ENCODE results near the gene RASSF7. TPM values are rescaled to one million over a fixed set of nuclear protein-coding genes. Genes with fewer than 3 reads are reported as not detected.
"Not testable (repeated sequence)": the region's sequence is repeated elsewhere in the genome, so short reads cannot be mapped to it uniquely, and the experiment has no call there.

The RASSF7 gene
- total and polyA plus RNA-seq, 10 of the 15 experiments (the other 5 are each of a cell fraction or from before 2014, with no cell fraction given) = 0.39 to 29.7 (median 13.2) TPM

DNA sequence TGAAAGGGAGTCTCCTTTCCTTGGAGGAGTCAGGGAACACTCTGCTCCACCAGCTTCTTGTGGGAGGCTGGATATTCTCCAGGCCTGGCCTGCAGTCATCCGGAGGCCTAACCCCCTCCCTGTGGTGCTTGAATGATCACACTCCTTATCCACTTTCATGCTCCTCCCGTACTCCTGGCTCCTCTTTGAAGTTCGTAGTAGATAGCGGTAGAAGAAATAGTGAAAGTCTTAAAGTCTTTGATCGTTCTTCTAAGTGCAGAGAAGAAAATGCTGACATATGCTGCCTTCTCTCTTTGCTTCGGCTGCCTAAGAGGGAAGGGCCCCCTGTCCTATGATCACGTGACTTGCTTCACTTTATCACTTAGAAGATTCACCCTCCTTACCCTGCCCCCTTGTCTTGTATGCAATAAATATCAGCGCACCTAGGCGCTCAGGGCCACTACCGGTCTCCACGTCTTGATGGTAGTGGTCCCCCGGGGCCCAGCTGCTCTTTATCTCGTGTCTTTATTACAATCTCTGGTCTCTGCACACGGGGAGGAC, 13.3 kb downstream of the RASSF7 start:
- FAIRE-seq; H3K9me3 ChIP-seq (replicated peaks; ENCODE audit: control insufficient read depth, insufficient read depth, low read length); H2AFZ ChIP-seq (ENCODE audit: control insufficient read depth, low read depth, low read length); SMC1A ChIA-PET (ENCODE audit: uncharacterized antibody, unreplicated experiment); H3K4me2 ChIP-seq (ENCODE audit: control insufficient read depth, insufficient read depth); BruUV-seq (replicated peaks); H3K4me3 ChIP-seq; ATAC-seq; CTCF ChIA-PET; RAD21 ChIA-PET (ENCODE audit: unreplicated experiment); H3K36me3 ChIP-seq (ENCODE audit: control insufficient read depth in 2 of 2, insufficient read depth in 2 of 2, low read length in 1 of 2); in situ Hi-C loops (cut with MboI); POLR2A ChIA-PET; intact Hi-C loops (cut with micrococcal nuclease; ENCODE audit: unreplicated experiment); H3K27me3 ChIP-seq (replicated peaks in 1 of 2; ENCODE audit: control insufficient read depth in 2 of 2, insufficient read depth in 2 of 2, low read length in 1 of 2); H3K27ac ChIP-seq (ENCODE audit: control insufficient read depth, insufficient read depth); DNase-seq (ENCODE audit: low read depth, low spot score); H3K9ac ChIP-seq (ENCODE audit: control insufficient read depth, insufficient read depth, low read length): not testable (repeated sequence)
- H3K79me2 ChIP-seq (ENCODE audit: control insufficient read depth, insufficient read depth, low read length) = peaks cover 28% of the 10 kb centered on the region
- peak; percentile 92 for TF ChIP-seq RAD51 (IDR thresholded peaks at IDR 0.05)
- peak in 1 of 2 experiments; percentile 56; a peak in 2 of 4 replicates for TF ChIP-seq BHLHE40 (IDR thresholded peaks at IDR 0.05; ENCODE audit: borderline replicate concordance in 1 of 2, low read depth in 2 of 2, low read length in 1 of 2)
- peaks cover 23% of the 10 kb centered on the region for H3K4me1 ChIP-seq (ENCODE audit: control insufficient read depth, insufficient read depth, low read length)
- WGBS (ENCODE audit: insufficient coverage, insufficient replicate concordance, low lambda C conversion rate, missing lambda C conversion rate) = 54% methylated on average over 13 of the region's 14 CpGs
- H4K20me1 ChIP-seq (ENCODE audit: control insufficient read depth, insufficient read depth) = peaks cover 14% of the 10 kb centered on the region

DNA sequence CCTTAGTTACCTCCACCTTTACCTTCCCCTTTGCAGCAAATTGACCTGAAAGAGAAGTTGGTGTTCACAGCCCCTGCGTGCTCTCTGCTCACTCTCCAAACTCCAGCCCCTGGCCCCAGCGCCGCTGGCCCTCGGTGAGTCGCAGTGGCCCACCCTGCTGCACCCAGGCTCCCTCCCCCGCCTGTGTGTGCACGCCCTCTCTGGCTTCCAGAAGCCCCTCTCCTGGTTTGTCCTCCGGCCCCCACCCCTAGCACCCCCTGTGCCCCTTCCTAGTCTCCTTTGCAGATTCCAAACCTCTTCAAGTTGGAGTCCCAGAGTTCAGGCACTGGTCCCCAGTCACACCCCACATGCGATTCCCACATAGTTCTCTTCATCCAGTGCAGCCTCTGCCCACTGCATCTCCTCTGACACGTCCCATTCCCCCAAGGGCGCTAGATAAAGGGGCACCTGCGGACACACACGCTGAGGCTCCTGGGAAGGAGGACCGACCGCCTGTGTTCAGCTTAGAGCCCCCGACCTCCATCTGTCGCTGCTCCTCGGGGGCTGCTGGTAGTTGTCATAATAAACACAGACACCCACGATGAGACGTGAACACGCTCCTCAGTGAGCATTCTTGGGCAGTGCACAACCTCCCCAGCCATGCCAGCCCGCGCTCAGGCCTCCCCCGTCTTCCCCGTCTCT, 14.0 kb downstream of the RASSF7 start:
- Histone ChIP-seq H3K79me2 (ENCODE audit: control insufficient read depth, insufficient read depth, low read length) (peaks cover 35% of the 10 kb centered on the region), H3K4me2 (ENCODE audit: control insufficient read depth, insufficient read depth) (peak overlapping the region; percentile 97), H4K20me1 (ENCODE audit: control insufficient read depth, insufficient read depth) (peaks cover 19% of the 10 kb centered on the region), H3K36me3 (ENCODE audit: control insufficient read depth in 2 of 2, insufficient read depth in 2 of 2, low read length in 1 of 2) (peaks cover 0 to 2% of the 10 kb centered on the region in 2 experiments), H2AFZ (ENCODE audit: control insufficient read depth, low read depth, low read length) (peak overlapping the region; percentile 90), H3K4me1 (ENCODE audit: control insufficient read depth, insufficient read depth, low read length) (peaks cover 17% of the 10 kb centered on the region), H3K27ac (ENCODE audit: control insufficient read depth, insufficient read depth) (no peak overlapping the region), H3K27me3 (replicated peaks in 1 of 2; ENCODE audit: control insufficient read depth in 2 of 2, insufficient read depth in 2 of 2, low read length in 1 of 2) (peaks cover 0 to 3% of the 10 kb centered on the region in 2 experiments; a peak in 2 of 4 replicates), H3K9ac (ENCODE audit: control insufficient read depth, insufficient read depth, low read length) (peak overlapping the region; percentile 47; the same call in 1 of the 2 replicates), H3K9me3 (replicated peaks; ENCODE audit: control insufficient read depth, insufficient read depth, low read length) (no peaks in the 10 kb centered on the region), H3K4me3 (peak overlapping the region; percentile 77)
- FAIRE-seq (no peak), DNase-seq (ENCODE audit: low read depth, low spot score) (no peak), ATAC-seq (no peak)
- SMC1A ChIA-PET (ENCODE audit: uncharacterized antibody, unreplicated experiment) = no interaction called here
- no TSS peak for BruUV-seq (replicated peaks)
- POLR2A ChIA-PET = interaction anchor here (0.6 kb wide), 1 partner anchor 236 kb away, joined by 6 read pairs; no protein-coding TSS in a partner anchor
- intact Hi-C loops (cut with micrococcal nuclease; ENCODE audit: unreplicated experiment) = no loop called here
- CTCF ChIA-PET = interaction anchor here (1.4 to 1.5 kb wide), 2 partner anchors 148 to 150 kb away, joined by 3 to 4 read pairs; no protein-coding TSS in a partner anchor
- RAD21 ChIA-PET (ENCODE audit: unreplicated experiment) = interaction anchor here (1.5 kb wide), 1 partner anchor 39 kb away, joined by 5 read pairs; the partner anchor contains the start of gene HRAS
- in situ Hi-C loops (cut with MboI) = no loop called here
- 25% methylated on average over 24 of the region's 25 CpGs for WGBS (ENCODE audit: insufficient coverage, insufficient replicate concordance, low lambda C conversion rate, missing lambda C conversion rate)
- TF ChIP-seq ZBED1 (IDR thresholded peaks at IDR 0.05; ENCODE audit: borderline replicate concordance) = no peak
- TF ChIP-seq MTA2 (IDR thresholded peaks at IDR 0.05; ENCODE audit: low read depth) = no peak
- no peak for TF ChIP-seq FOS (IDR thresholded peaks at IDR 0.05; ENCODE audit: borderline replicate concordance, extremely low read depth, insufficient read length)
- TF ChIP-seq SMARCA5 (IDR thresholded peaks at IDR 0.05) = no peak
- TF ChIP-seq STAT1 (conservative IDR thresholded peaks at IDR 0.05) = no peak
- no peak for TF ChIP-seq IRF4 (IDR thresholded peaks at IDR 0.05; ENCODE audit: low read depth, low read length)
- no peak for TF ChIP-seq RCOR1 (conservative IDR thresholded peaks at IDR 0.05; ENCODE audit: low read depth, low read length)
- no peak for TF ChIP-seq KDM1A (IDR thresholded peaks at IDR 0.05; ENCODE audit: borderline replicate concordance)
- TF ChIP-seq, protein P1, sequence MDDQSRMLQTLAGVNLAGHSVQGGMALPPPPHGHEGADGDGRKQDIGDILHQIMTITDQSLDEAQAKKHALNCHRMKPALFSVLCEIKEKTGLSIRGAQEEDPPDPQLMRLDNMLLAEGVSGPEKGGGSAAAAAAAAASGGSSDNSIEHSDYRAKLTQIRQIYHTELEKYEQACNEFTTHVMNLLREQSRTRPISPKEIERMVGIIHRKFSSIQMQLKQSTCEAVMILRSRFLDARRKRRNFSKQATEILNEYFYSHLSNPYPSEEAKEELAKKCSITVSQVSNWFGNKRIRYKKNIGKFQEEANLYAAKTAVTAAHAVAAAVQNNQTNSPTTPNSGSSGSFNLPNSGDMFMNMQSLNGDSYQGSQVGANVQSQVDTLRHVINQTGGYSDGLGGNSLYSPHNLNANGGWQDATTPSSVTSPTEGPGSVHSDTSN (IDR thresholded peaks at IDR 0.05; ENCODE audit: insufficient replicate concordance, low read depth, low read length) = no peak
- no peak for TF ChIP-seq TCF7 (IDR thresholded peaks at IDR 0.05; ENCODE audit: borderline replicate concordance)

Data from GM12878 (cell line).